A204.1 (cell line): ENCODE data around the gene ELAC2.
"Not testable (repeated sequence)": the region's sequence is repeated elsewhere in the genome, so short reads cannot be mapped to it uniquely, and the experiment has no call there.

ENCODE experiments used
- FAIRE-seq: peaks from 2 replicates; lab custom pipeline; 2012; peaks lifted over from hg19 to GRCh38; lab: Jason Lieb, UNC

The ELAC2 gene

GRCh38 chr17:12990041-12990808 is 27.6 kb downstream of the ELAC2 start:
- no peak for FAIRE-seq

GRCh38 chr17:12987120-12987519 is 30.7 kb downstream of the ELAC2 start:
- FAIRE-seq: no peak

GRCh38 chr17:12985431-12986293 is 32.2 kb downstream of the ELAC2 start:
- no peak for FAIRE-seq

- FAIRE-seq: no peak
These were observed 33.6 kb downstream of the ELAC2 start for GRCh38 chr17:12983991-12984884.

GRCh38 chr17:12982224-12982623 is 35.6 kb downstream of the ELAC2 start:
- no peak for FAIRE-seq

- no peak for FAIRE-seq
These were observed 37.9 kb downstream of the ELAC2 start for GRCh38 chr17:12979826-12980500.

GRCh38 chr17:12979246-12979645 is 38.6 kb downstream of the ELAC2 start:
- no peak for FAIRE-seq

- FAIRE-seq: not testable (repeated sequence)
These were observed 39.0 kb downstream of the ELAC2 start for GRCh38 chr17:12978787-12979186.

GRCh38 chr17:12977008-12977751 is 40.6 kb downstream of the ELAC2 start:
- FAIRE-seq: no peak

- FAIRE-seq: no peak
These were observed 43.8 kb downstream of the ELAC2 start for GRCh38 chr17:12974005-12974531.

- no peak for FAIRE-seq
These were observed 44.3 kb downstream of the ELAC2 start for GRCh38 chr17:12973496-12974004.

GRCh38 chr17:12967962-12968361 is 49.9 kb downstream of the ELAC2 start:
- FAIRE-seq: no peak

GRCh38 chr17:12966413-12966812 is 51.4 kb downstream of the ELAC2 start:
- no peak for FAIRE-seq

GRCh38 chr17:12965988-12966387 is 51.8 kb downstream of the ELAC2 start:
- no peak for FAIRE-seq

- no peak for FAIRE-seq
These were observed 53.0 kb downstream of the ELAC2 start for GRCh38 chr17:12964840-12965239.

GRCh38 chr17:12964162-12964561 is 53.7 kb downstream of the ELAC2 start:
- FAIRE-seq: no peak

- FAIRE-seq: no peak
These were observed 54.3 kb downstream of the ELAC2 start for GRCh38 chr17:12963505-12963904.

GRCh38 chr17:12961655-12962054 is 56.2 kb downstream of the ELAC2 start:
- FAIRE-seq: no peak

GRCh38 chr17:12959441-12959840 is 58.4 kb downstream of the ELAC2 start:
- FAIRE-seq: no peak

GRCh38 chr17:12958786-12959185 is 59.0 kb downstream of the ELAC2 start:
- FAIRE-seq: no peak

GRCh38 chr17:12955521-12955920 is 62.3 kb downstream of the ELAC2 start:
- no peak for FAIRE-seq
